ENCODE results near the gene CHST6.

GRCh38 chr16:75534560-75535205, 39.4 kb upstream of the CHST6 start:
- TF ChIP-seq EZH2 (IDR thresholded peaks at IDR 0.05), result no peak
- TF ChIP-seq POLR2AphosphoS5 (IDR thresholded peaks at IDR 0.05; ENCODE audit: borderline replicate concordance, low read depth, low read length), result no peak
